Adrenal gland (tissue), 12 donors: ENCODE data around the gene NPC2. TPM values are rescaled to one million over a fixed set of nuclear protein-coding genes. Genes with fewer than 3 reads are reported as not detected.

Experiments used
- DNase-seq, 7 donors: peaks; one replicate each; pipeline ENCODE4 v3.0.0-alpha.2; 2019 to 2020
- H3K27ac ChIP-seq, 5 donors: fragments of 200-600 bp; sonication (generic) in 4 of 5; 1 replicate in 3 of 5; 2 replicates in 2 of 5; pipeline versions ENCODE4 v1.5.1 to v1.8.0; 2016 to 2020; ENCODE audit warnings: mild to moderate bottlenecking in 1 of 5
- H3K27me3 ChIP-seq: fragments of 200-600 bp; 2 replicates; pipeline ENCODE4 v1.8.0; 2021
- H3K36me3 ChIP-seq, 2 donors: fragments of 200-600 bp; replicated peaks in 1 of 2; 1 replicate in 1 of 2; 2 replicates in 1 of 2; pipeline versions ENCODE4 v1.5.1 to v1.8.0; 2018 to 2022
- H3K4me1 ChIP-seq, 2 donors: fragments of 200-600 bp; replicated peaks in 1 of 2; 1 replicate in 1 of 2; 2 replicates in 1 of 2; pipeline versions ENCODE4 v1.5.1 to v1.8.0; 2018 to 2021
- H3K4me3 ChIP-seq, 4 donors: fragments of 200-600 bp; sonication (generic) in 3 of 4; one replicate each; pipeline ENCODE4 v1.5.1; 2016 to 2018
- H3K9me3 ChIP-seq, 3 donors: fragments of 200-600 bp; sonication (generic) in 1 of 3; replicated peaks in 1 of 3; 1 replicate in 2 of 3; 2 replicates in 1 of 3; pipeline versions ENCODE4 v1.5.1 to v1.8.0; 2016 to 2021
- CTCF ChIP-seq, 6 experiments: fragments of 450-650 bp in 4 of 6; fragments of 200-600 bp in 2 of 6; sonication (generic) in 1 of 6; IDR thresholded peaks; 1 replicate in 5 of 6; 2 replicates in 1 of 6; pipeline versions ENCODE4 v1.5.1 to v1.8.0; 2016 to 2021; ENCODE audit warnings: antibody characterized with exemption in 6 of 6, mild to moderate bottlenecking in 2 of 6, moderate library complexity in 1 of 6
- POLR2A ChIP-seq, 2 donors: fragments of 450-650 bp; IDR thresholded peaks; one replicate each; pipeline ENCODE4 v1.6.1; 2017; ENCODE audit warnings: antibody characterized with exemption in 2 of 2, mild to moderate bottlenecking in 2 of 2, moderate library complexity in 1 of 2
- WGBS, 4 donors: extraction: QIAGEN DNeasy Blood & Tissue Kit in 2 of 4; methylation state at CpG; one replicate each; pipeline versions ENCODE4 v1.1.5 to v1.1.7; 2013 to 2017; 5-methylcytosine and 5-hydroxymethylcytosine counted together
- intact Hi-C, 2 donors: fragments of 100-400 bp; cut with DNase I; formaldehyde crosslinking; loops; one replicate each; pipeline versions ENCODE4 v1.14.1 to v1.15.0; 2022 to 2023
- polyA plus RNA-seq, 3 donors: library from polyadenylated mRNA; stranded (reverse); fragments of 200-250 nt in 2 of 3; fragments of 350-450 nt in 1 of 3; fragmentation: Illumina TruSeq in 1 of 3; extraction: RNeasy Lipid Tissue Mini Kit (QIAGEN cat#74804) in 1 of 3; gene quantifications; one replicate each; pipeline ENCODE4 v1.2.3, GENCODE V29; 2013 to 2014
- total RNA-seq, 9 donors: library from RNA; depleted of rRNA in 4 of 9; stranded (reverse); fragments of >200 nt in 4 of 9; fragments of 120-200 nt in 1 of 9; fragmentation: NEBNext Ultra II Directional in 1 of 9; extraction: Animal tissue kit (Norgen Biotek cat#: 25700) in 1 of 9; gene quantifications; one replicate each; pipeline versions ENCODE4 v1.1.0 to v1.2.4, GENCODE V29; 2013 to 2023
- donor health status: healthy with polysubstance abuse.
- donor health status: Bipolar disorder and iron deficiency.
- donor health status: DM: yes; HTN: yes; CAD: no.
- donor health status: DM: no; HTN: no; CAD: no.
- donor health status: DM: no; HTN: no; CAD: no.
- donor health status: DM: yes; HTN: yes; CAD: no.

Gene NPC2
- total and polyA plus RNA-seq, 12 donors = 140 to 1,243 (median 299) TPM

DNA sequence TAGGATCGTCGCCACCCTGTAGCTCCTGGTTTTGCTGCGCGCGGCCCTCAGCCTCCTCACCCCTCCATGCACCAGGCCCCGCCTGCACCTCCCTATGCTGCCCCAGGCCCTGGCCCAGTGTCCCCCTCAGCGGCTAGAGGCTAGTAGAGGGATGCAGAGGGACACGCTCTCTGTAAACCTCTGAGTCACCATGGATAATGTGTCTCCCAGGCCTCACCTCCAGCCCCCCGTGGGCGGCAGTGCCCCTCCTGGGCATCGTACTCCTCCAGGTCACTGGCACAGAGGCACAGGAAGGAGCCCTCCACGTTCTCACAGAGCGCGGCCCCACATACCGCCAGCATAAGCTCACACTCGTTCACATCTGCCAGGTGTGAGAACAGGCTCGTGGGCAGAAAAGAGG is 12.7 kb upstream of the NPC2 start:
- 76 to 89% (median 86%) methylated on average over 12 to 17 of the region's 17 CpGs for WGBS, 4 donors
- no peaks in the 10 kb centered on the region for H3K36me3 ChIP-seq

GRCh38 chr14:74504874-74505720 is 12.0 kb upstream of the NPC2 start:
- WGBS, 4 donors = 88 to 95% (median 90%) methylated on average over 11 to 20 of the region's 20 CpGs
- no peak overlapping the region for H3K4me3 ChIP-seq
- peak in 1 of 7 donors; percentile 10 for DNase-seq
- TF ChIP-seq CTCF (IDR thresholded peaks at IDR 0.05) = no peak
- no peak for TF ChIP-seq POLR2A (IDR thresholded peaks at IDR 0.05)
- H3K27ac ChIP-seq = no peak overlapping the region
- H3K27me3 ChIP-seq = no peaks in the 10 kb centered on the region
- no peaks in the 10 kb centered on the region for H3K4me1 ChIP-seq
- intact Hi-C loops = loop anchor here (5.0 to 10.0 kb wide), 3 partner anchors 97 to 290 kb away; partner anchors contain the start of gene LTBP2 (in 1 of the 2)
- H3K36me3 ChIP-seq = no peaks in the 10 kb centered on the region
- H3K9me3 ChIP-seq = no peaks in the 10 kb centered on the region

More for the DNA sequence above, 12.7 kb upstream of the NPC2 start:
- intact Hi-C loops = loop anchor here in 1 of 2 donors (5.0 to 10.0 kb wide), 2 partner anchors 96 to 289 kb away; no protein-coding TSS in a partner anchor
- peak in 1 of 7 donors; percentile 6 for DNase-seq
- Histone ChIP-seq H3K9me3 (no peaks in the 10 kb centered on the region), H3K4me1 (no peaks in the 10 kb centered on the region), H3K27me3 (no peaks in the 10 kb centered on the region), H3K27ac (no peak overlapping the region), H3K4me3 (no peak overlapping the region)
- no peak for TF ChIP-seq POLR2A (IDR thresholded peaks at IDR 0.05)
- TF ChIP-seq CTCF (IDR thresholded peaks at IDR 0.05) = no peak

- intact Hi-C loops = loop anchor here (5.0 to 10.0 kb wide), 2 partner anchors 108 to 290 kb away; partner anchors contain the start of gene LTBP2 (in 1 of the 2)
- peak in 1 of 7 donors; percentile 8 for DNase-seq
- Histone ChIP-seq H3K4me1 (no peaks in the 10 kb centered on the region), H3K36me3 (no peaks in the 10 kb centered on the region), H3K27me3 (no peaks in the 10 kb centered on the region), H3K9me3 (no peaks in the 10 kb centered on the region), H3K4me3 (no peak overlapping the region), H3K27ac (no peak overlapping the region)
- 83 to 88% (median 86%) methylated on average over 3 to 4 of the region's 4 CpGs; no CpG with 5 or more reads in 1 of the 4 donors for WGBS, 4 donors
- TF ChIP-seq POLR2A (IDR thresholded peaks at IDR 0.05) = no peak
Measured at GRCh38 chr14:74504412-74504811, 11.3 kb upstream of the NPC2 start.

DNA sequence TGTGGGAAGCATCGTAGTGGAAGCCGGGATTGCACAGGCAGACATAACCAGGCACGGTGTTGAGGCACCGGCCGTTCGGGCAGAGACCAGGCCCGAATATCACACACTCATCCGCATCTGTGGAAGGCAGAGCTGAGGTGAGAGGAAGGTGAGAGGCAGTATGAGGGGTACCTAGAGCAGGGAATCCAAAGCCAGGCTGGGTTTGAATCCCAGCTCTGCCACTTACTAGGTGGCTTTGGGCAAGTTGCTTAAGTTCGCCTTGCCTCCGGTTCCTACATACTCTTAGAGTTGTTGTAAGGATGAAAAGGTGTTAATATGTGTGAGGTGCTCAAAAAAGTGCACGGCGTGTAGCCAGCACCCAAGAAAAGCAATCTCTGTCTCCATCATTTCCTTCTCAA is 10.8 kb upstream of the NPC2 start:
- Histone ChIP-seq H3K36me3 (no peaks in the 10 kb centered on the region), H3K4me1 (no peaks in the 10 kb centered on the region), H3K4me3 (no peak overlapping the region), H3K9me3 (no peaks in the 10 kb centered on the region), H3K27ac (no peak overlapping the region), H3K27me3 (no peaks in the 10 kb centered on the region)
- DNase-seq = peak in 2 of 7 donors; percentile 11 to 17
- TF ChIP-seq CTCF (IDR thresholded peaks at IDR 0.05) = no peak
- 84 to 96% (median 95%) methylated on average over 12 of the region's 12 CpGs for WGBS, 4 donors
- intact Hi-C loops = loop anchor here (5.0 to 10.0 kb wide), 2 partner anchors 108 to 291 kb away; partner anchors contain the start of gene LTBP2 (in 1 of the 2)
